ENCODE measurements around the gene PRPH. TPM values are rescaled to one million over a fixed set of nuclear protein-coding genes. Genes with fewer than 3 reads are reported as not detected.
A peak's percentile ranks its signal among the peaks of the same experiment; 100 is the strongest.

The PRPH gene
- total and polyA plus RNA-seq, 2 of the 13 experiments (the other 11 are each of a cell fraction or from before 2014, with no cell fraction given), result 0.12 TPM; not detected in 1

GRCh38 chr12:49342066-49342913 lies 47.3 kb downstream of the PRPH start (continued):
- TF ChIP-seq YY1 (IDR thresholded peaks at IDR 0.05; ENCODE audit: insufficient read depth, insufficient replicate concordance, low read depth, low read length) (peak; percentile 53), PCBP1 (IDR thresholded peaks at IDR 0.05; ENCODE audit: borderline replicate concordance, low read depth, low read length) (0 out of 2 replicates have a peak, but pooled peaks have one; percentile 15), NCOA2 (CRISPR knock-in tag; IDR thresholded peaks at IDR 0.05) (peak; percentile 12; the same call in 1 of the 2 replicates), ZNF607 (CRISPR knock-in tag; IDR thresholded peaks at IDR 0.05; ENCODE audit: borderline replicate concordance) (no peak), TBX2 (CRISPR knock-in tag; IDR thresholded peaks at IDR 0.05; ENCODE audit: borderline replicate concordance) (peak; percentile 59), ZNF574 (CRISPR knock-in tag; IDR thresholded peaks at IDR 0.05) (peak; percentile 33; the same call in 1 of the 2 replicates), CERS6 (CRISPR knock-in tag; IDR thresholded peaks at IDR 0.05) (no peak), ZNF770 (CRISPR knock-in tag; IDR thresholded peaks at IDR 0.05) (peak; percentile 79; the same call in 1 of the 2 replicates), IKZF1 (IDR thresholded peaks at IDR 0.05) (no peak), AKAP8 (CRISPR knock-in tag; IDR thresholded peaks at IDR 0.05) (no peak), ZNF20 (CRISPR knock-in tag; IDR thresholded peaks at IDR 0.05) (no peak), RBM39 (IDR thresholded peaks at IDR 0.05; ENCODE audit: low read depth, low read length, poor library complexity, severe bottlenecking) (peak; percentile 86), POLR2AphosphoS2 (IDR thresholded peaks at IDR 0.05; ENCODE audit: low read depth, low read length) (no peak), HOMEZ (CRISPR knock-in tag; IDR thresholded peaks at IDR 0.05; ENCODE audit: low read depth) (0 out of 2 replicates have a peak, but pooled peaks have one; percentile 29), MTF1 (CRISPR knock-in tag; IDR thresholded peaks at IDR 0.05) (no peak), PRDM10 (CRISPR knock-in tag; IDR thresholded peaks at IDR 0.05; ENCODE audit: low read depth) (0 out of 2 replicates have a peak, but pooled peaks have one; percentile 29), U2AF2 (IDR thresholded peaks at IDR 0.05; ENCODE audit: low read depth, low read length) (no peak)

Measured in HepG2 (cell line).